GM19372 (cell line): ENCODE data around the gene SSX1.
"Not testable (repeated sequence)": the region's sequence is repeated elsewhere in the genome, so short reads cannot be mapped to it uniquely, and the experiment has no call there.

Experiments
- ATAC-seq: cut with Tn5 transposase; IDR thresholded peaks from one replicate; pipeline ENCODE4 v1.9.1; 2021; ENCODE audit warnings: mild to moderate bottlenecking, low read depth, moderate library complexity; ENCODE audit not compliant: unreplicated experiment

Gene SSX1, protein sequence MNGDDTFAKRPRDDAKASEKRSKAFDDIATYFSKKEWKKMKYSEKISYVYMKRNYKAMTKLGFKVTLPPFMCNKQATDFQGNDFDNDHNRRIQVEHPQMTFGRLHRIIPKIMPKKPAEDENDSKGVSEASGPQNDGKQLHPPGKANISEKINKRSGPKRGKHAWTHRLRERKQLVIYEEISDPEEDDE

DNA sequence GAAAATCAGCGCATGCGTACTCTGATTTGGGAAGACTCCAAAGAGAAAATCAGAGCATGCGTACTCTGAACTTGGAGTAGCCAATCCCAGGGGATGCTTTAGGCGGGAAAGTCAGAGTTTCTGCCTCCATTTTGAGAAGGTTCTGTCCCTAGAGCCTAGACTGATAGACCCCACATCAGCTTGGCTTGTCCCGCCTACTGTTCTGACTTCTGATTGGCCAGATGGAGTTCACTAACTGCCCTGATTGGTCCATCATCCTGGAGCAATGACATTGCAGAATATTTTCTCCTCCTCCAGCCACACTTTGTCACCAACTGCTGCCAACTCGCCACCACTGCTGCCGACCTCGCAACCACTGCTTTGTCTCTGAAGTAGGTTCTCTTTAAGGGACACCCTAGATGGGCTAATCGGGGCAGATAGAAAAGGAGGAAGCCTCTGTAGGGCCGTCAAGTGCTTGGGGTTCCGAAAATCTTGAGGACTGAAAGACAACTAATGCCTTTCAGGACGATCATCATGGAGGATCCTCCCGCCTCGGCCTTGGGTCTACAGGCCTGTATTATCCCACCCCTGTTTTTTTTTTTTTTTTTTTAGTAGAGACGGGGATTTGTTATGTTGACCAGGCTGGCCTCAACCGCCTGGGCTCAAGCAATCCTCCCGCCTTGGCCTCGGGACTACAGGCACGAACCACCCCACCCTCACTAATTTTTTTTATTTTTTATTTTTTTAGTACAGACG is at the start of gene SSX1:
Gene SSX1, plus strand, starts transcription at position 331 of the 735 bp plus-strand sequence. CDS start 1,850 bp downstream, outside the sequence.
- not testable (repeated sequence) for ATAC-seq

DNA sequence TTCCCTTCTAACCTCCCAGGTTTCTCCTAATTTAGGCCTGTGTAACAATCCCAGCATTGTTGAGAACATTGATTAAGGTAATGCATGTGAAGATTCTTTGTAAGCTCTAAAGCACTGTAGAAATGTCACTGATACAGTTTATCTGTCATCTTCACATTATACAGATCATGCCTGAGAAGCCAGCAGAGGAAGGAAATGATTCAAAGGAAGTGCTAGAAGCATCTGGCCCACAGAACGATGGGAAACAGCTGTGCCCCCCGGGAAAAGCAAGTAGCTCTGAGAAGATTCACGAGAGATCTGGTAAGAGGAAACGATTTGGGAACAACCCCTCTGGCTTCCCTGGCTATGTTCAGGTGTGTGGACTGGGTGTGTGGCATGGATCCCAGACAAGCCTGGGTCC is 40.9 kb upstream of the SSX1 start:
- not testable (repeated sequence) for ATAC-seq

- not testable (repeated sequence) for ATAC-seq
Observed at GRCh38 chrX:48224196-48224595, 31.0 kb upstream of the SSX1 start.

DNA sequence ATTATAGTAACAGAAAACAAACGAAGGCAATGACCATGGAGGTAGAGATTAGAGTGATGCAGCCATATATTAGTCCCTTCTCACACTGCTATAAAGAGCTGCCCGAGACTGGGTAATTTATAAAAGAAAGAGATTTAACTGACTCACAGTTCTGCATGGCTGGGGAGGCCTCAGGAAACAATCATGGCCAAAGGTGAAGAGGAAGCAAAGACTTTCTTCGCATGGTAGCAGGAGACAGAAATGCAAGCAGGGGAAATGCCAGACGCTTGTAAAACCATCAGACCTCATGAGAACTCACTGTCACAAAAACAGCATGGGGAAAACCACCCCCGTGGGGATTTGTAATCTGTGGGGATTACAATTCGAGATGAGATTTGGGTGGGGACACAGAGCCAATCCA is 2.2 kb upstream of the SSX1 start:
- not testable (repeated sequence) for ATAC-seq

DNA sequence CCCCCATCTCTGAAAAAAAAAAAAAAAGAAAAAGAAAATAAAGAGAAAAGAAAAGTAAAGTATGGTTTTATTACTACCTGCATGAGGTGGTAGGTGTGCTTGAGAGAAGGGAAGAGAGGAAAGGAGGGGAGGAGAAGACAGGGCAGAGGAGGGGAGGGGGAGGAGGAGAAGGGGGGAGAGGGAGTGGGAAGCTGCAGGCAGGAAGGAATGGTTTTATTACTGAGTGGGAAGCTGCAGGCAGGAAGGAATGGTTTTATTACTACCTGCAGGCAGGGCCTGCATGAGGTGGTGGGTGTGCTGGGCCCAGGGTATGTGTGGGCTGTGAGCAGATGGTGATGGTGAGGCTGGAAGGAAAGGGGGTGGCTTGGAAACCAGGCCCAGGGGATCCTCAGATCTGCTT is 19.2 kb downstream of the SSX1 start:
- ATAC-seq, result not testable (repeated sequence)

- ATAC-seq, result no peak
Observed at GRCh38 chrX:48278958-48279357, 23.8 kb downstream of the SSX1 start.

- not testable (repeated sequence) for ATAC-seq
Observed at GRCh38 chrX:48280729-48281128, 25.5 kb downstream of the SSX1 start.

- ATAC-seq, result no peak
Observed at GRCh38 chrX:48306175-48306574, 51.0 kb downstream of the SSX1 start.

GRCh38 chrX:48313996-48314395 is 58.8 kb downstream of the SSX1 start:
- ATAC-seq, result not testable (repeated sequence)
